Activated CD8-positive, alpha-beta memory T cell treated with anti-CD3 and anti-CD28 coated beads, Interleukin-2, amount 10 ng/mL, durations not matched to agents 7 days and 5 days (primary cell): ENCODE data around the gene ANKRD24. TPM values are rescaled to one million over a fixed set of nuclear protein-coding genes. Genes with fewer than 3 reads are reported as not detected.
A peak's percentile ranks its signal among the peaks of the same experiment; 100 is the strongest.

ENCODE experiments used
- ATAC-seq: fragments of 150-1000 bp; cut with Tn5 transposase; one replicate; pipeline ENCODE4 v1.10.0; 2021; ENCODE audit warnings: moderate library complexity
- CTCF ChIA-PET: fragments of 350-600 bp; sonication (Branson Sonifier 250); formaldehyde crosslinking; loops from one replicate; lab custom pipeline; 2021; ENCODE audit warnings: antibody characterized with exemption; lab: Charles Lee
- DNase-seq: peaks from one replicate; pipeline ENCODE4 v3.0.0-alpha.2; 2020
- H3K27ac Mint-ChIP-seq: one replicate; pipeline ENCODE4 v1.8.0; 2021; ENCODE audit warnings: mild to moderate bottlenecking, mixed read lengths
- H3K27me3 Mint-ChIP-seq: one replicate; pipeline ENCODE4 v1.8.0; 2021; ENCODE audit warnings: mixed read lengths
- H3K36me3 Mint-ChIP-seq: one replicate; pipeline ENCODE4 v1.8.0; 2021; ENCODE audit warnings: mild to moderate bottlenecking, mixed read lengths
- H3K4me1 Mint-ChIP-seq: one replicate; pipeline ENCODE4 v1.8.0; 2021; ENCODE audit warnings: mixed read lengths
- H3K4me3 Mint-ChIP-seq: one replicate; pipeline ENCODE4 v1.8.0; 2021; ENCODE audit warnings: mild to moderate bottlenecking, moderate library complexity, mixed read lengths
- H3K9me3 Mint-ChIP-seq: one replicate; pipeline ENCODE4 v1.8.0; 2022; ENCODE audit warnings: low read depth, mixed read lengths
- total RNA-seq, 2 experiments: library from RNA; stranded (reverse); gene quantifications; one replicate each; pipeline ENCODE4 v1.2.3, GENCODE V29; 2021

The ANKRD24 gene
- total RNA-seq, 2 experiments from 2014 or later = 0.82 to 1.4 TPM

GRCh38 chr19:4196587-4197148 lies 14.2 kb downstream of the ANKRD24 start:
- CTCF ChIA-PET = interaction anchor here (1.2 kb wide), 1 partner anchor 57 kb away, joined by 3 read pairs; no protein-coding TSS in a partner anchor

GRCh38 chr19:4197228-4197624 lies 14.7 kb downstream of the ANKRD24 start:
- H3K9me3 Mint-ChIP-seq = peaks cover 7% of the 10 kb centered on the region
- CTCF ChIA-PET = interaction anchor here (1.2 kb wide), 1 partner anchor 57 kb away, joined by 3 read pairs; no protein-coding TSS in a partner anchor

More at GRCh38 chr19:4196587-4197148, 14.2 kb downstream of the ANKRD24 start:
- Mint-ChIP-seq H3K4me3 (no peak overlapping the region), H3K9me3 (peaks cover 7% of the 10 kb centered on the region), H3K36me3 (peaks cover 9% of the 10 kb centered on the region), H3K4me1 (peaks cover 8% of the 10 kb centered on the region), H3K27ac (no peak overlapping the region), H3K27me3 (peaks cover 33% of the 10 kb centered on the region)
- no peak for DNase-seq
- ATAC-seq = no peak

GRCh38 chr19:4197625-4198466 lies 15.4 kb downstream of the ANKRD24 start:
- H3K36me3 Mint-ChIP-seq = peaks cover 9% of the 10 kb centered on the region
- H3K27me3 Mint-ChIP-seq = peaks cover 33% of the 10 kb centered on the region
- CTCF ChIA-PET = interaction anchor here (1.1 kb wide), 1 partner anchor 9 kb away, joined by 4 read pairs; no protein-coding TSS in a partner anchor
- peak overlapping the region; percentile 27 for H3K27ac Mint-ChIP-seq
- peaks cover 7% of the 10 kb centered on the region for H3K9me3 Mint-ChIP-seq
- H3K4me1 Mint-ChIP-seq = peaks cover 8% of the 10 kb centered on the region
- H3K4me3 Mint-ChIP-seq = no peak overlapping the region
- DNase-seq (no peak), ATAC-seq (no peak)

More at GRCh38 chr19:4197228-4197624, 14.7 kb downstream of the ANKRD24 start:
- peaks cover 9% of the 10 kb centered on the region for H3K36me3 Mint-ChIP-seq
- H3K27me3 Mint-ChIP-seq = peaks cover 33% of the 10 kb centered on the region
- no peak for DNase-seq
- H3K4me3 Mint-ChIP-seq = no peak overlapping the region
- peak overlapping the region; percentile 27 for H3K27ac Mint-ChIP-seq
- H3K4me1 Mint-ChIP-seq = peaks cover 8% of the 10 kb centered on the region
- ATAC-seq = no peak

GRCh38 chr19:4198467-4199126 lies 16.1 kb downstream of the ANKRD24 start:
- no peak overlapping the region for H3K4me3 Mint-ChIP-seq
- ATAC-seq (no peak), DNase-seq (no peak)
- peaks cover 8% of the 10 kb centered on the region for H3K4me1 Mint-ChIP-seq
- H3K9me3 Mint-ChIP-seq = peaks cover 7% of the 10 kb centered on the region
- peaks cover 9% of the 10 kb centered on the region for H3K36me3 Mint-ChIP-seq
- CTCF ChIA-PET = interaction anchor here (1.1 kb wide), 1 partner anchor 8 kb away, joined by 4 read pairs; no protein-coding TSS in a partner anchor
- H3K27me3 Mint-ChIP-seq = peaks cover 33% of the 10 kb centered on the region
- H3K27ac Mint-ChIP-seq = no peak overlapping the region

- peaks cover 7% of the 10 kb centered on the region for H3K9me3 Mint-ChIP-seq
- ATAC-seq = no peak
- peaks cover 28% of the 10 kb centered on the region for H3K27me3 Mint-ChIP-seq
- no peak overlapping the region for H3K4me3 Mint-ChIP-seq
- H3K4me1 Mint-ChIP-seq = peaks cover 11% of the 10 kb centered on the region
- H3K27ac Mint-ChIP-seq = no peak overlapping the region
- peaks cover 9% of the 10 kb centered on the region for H3K36me3 Mint-ChIP-seq
- no peak for DNase-seq
- CTCF ChIA-PET = interaction anchor here (2.9 to 4.0 kb wide), 2 partner anchors 59 to 212 kb away, joined by 9 to 28 read pairs; no protein-coding TSS in a partner anchor
Measured at GRCh38 chr19:4199699-4200293, 17.3 kb downstream of the ANKRD24 start.

- Mint-ChIP-seq H3K27me3 (peaks cover 25% of the 10 kb centered on the region), H3K36me3 (peaks cover 9% of the 10 kb centered on the region), H3K9me3 (peaks cover 7% of the 10 kb centered on the region), H3K4me1 (peaks cover 11% of the 10 kb centered on the region), H3K27ac (no peak overlapping the region), H3K4me3 (no peak overlapping the region)
- CTCF ChIA-PET = interaction anchor here (0.8 to 4.0 kb wide), 8 partner anchors 13 to 380 kb away, joined by 3 to 28 read pairs (median 4); partner anchors contain the start of genes CREB3L3 and EEF2
- DNase-seq = no peak
- ATAC-seq = no peak
Measured at GRCh38 chr19:4200940-4201542, 18.6 kb downstream of the ANKRD24 start.

DNA sequence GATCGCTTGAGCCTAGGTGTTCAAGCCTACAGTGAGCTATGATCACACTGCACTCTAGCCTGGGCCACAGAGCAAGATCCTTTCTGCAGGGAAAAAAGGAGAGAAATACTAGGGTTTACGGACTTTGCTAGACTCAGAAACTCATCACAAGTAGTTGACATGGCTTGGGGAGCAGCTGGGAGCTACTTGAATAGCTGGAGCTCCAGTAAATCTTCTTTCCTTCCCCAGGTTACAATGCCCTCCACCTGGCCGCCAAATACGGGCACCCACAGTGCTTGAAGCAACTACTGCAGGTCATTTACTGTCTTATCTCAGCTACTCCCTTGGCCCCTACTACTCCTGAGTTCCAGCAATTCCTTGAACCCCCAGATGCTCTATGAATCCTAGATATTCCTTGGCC lies 19.3 kb downstream of the ANKRD24 start:
- no peak overlapping the region for H3K4me3 Mint-ChIP-seq

GRCh38 chr19:4206818-4207484 lies 24.5 kb downstream of the ANKRD24 start:
- CTCF ChIA-PET = interaction anchor here (0.6 to 2.4 kb wide), 10 partner anchors 8 to 228 kb away, joined by 3 to 11 read pairs (median 4); partner anchors contain the start of gene CHAF1A
- peaks cover 3% of the 10 kb centered on the region for H3K4me1 Mint-ChIP-seq
- ATAC-seq = no peak
- no peaks in the 10 kb centered on the region for H3K36me3 Mint-ChIP-seq
- H3K27ac Mint-ChIP-seq = no peak overlapping the region
- no peak overlapping the region for H3K4me3 Mint-ChIP-seq
- no peak for DNase-seq
- H3K27me3 Mint-ChIP-seq = no peaks in the 10 kb centered on the region
- no peaks in the 10 kb centered on the region for H3K9me3 Mint-ChIP-seq

More for the DNA sequence above, 19.3 kb downstream of the ANKRD24 start:
- CTCF ChIA-PET = interaction anchor here (1.2 to 4.0 kb wide), 6 partner anchors 14 to 217 kb away, joined by 3 to 28 read pairs (median 6); partner anchors contain the start of gene EEF2
- peaks cover 7% of the 10 kb centered on the region for H3K9me3 Mint-ChIP-seq
- H3K27ac Mint-ChIP-seq = no peak overlapping the region
- ATAC-seq (no peak), DNase-seq (no peak)
- H3K27me3 Mint-ChIP-seq = peaks cover 23% of the 10 kb centered on the region
- H3K4me1 Mint-ChIP-seq = peaks cover 11% of the 10 kb centered on the region
- H3K36me3 Mint-ChIP-seq = peaks cover 9% of the 10 kb centered on the region

DNA sequence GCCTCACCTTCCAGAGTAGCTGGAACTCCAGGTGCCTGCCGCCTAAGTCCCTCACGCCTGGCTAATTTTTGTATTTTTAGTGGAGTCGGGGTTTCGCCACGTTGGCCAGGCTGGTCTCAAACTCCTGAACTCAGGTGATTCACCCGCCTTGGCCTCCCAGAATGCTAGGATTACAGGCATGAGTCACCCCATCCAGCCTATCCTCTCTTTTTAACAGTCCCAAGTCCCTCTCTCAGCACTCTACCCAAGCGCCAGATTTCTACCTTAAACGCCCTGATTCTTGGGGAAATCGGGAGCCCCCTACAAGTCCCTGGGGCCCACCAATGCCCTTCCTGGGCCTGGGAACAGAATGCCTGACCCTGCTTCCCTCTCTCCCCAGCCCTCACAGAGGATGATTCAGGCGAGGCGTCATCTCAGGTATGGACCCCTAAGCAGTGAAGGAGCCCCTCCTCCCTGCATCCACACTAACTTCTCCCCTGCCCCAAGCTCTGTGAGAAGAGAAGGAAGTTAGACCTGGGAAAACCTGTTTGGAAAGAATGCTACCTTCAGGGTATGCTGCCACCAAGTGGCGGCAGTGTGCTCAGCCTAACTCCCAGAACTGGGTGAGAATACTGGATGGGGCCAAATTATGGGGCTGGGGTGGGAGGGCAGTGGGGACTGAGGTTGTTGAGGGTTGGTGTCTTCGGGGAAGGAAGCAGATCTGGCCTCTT lies 26.1 kb downstream of the ANKRD24 start:
- Mint-ChIP-seq H3K27me3 (peaks cover 4% of the 10 kb centered on the region), H3K4me1 (peaks cover 3% of the 10 kb centered on the region), H3K27ac (peak overlapping the region; percentile 46), H3K9me3 (no peaks in the 10 kb centered on the region), H3K36me3 (no peaks in the 10 kb centered on the region), H3K4me3 (no peak overlapping the region)
- CTCF ChIA-PET = interaction anchor here (0.5 to 2.4 kb wide), 12 partner anchors 9 to 275 kb away, joined by 3 to 11 read pairs (median 3); partner anchors contain the start of gene EEF2
- ATAC-seq (no peak), DNase-seq (no peak)

- no peaks in the 10 kb centered on the region for H3K36me3 Mint-ChIP-seq
- CTCF ChIA-PET = interaction anchor here (1.2 kb wide), 1 partner anchor 72 kb away, joined by 3 read pairs; no protein-coding TSS in a partner anchor
- H3K27ac Mint-ChIP-seq = no peak overlapping the region
Measured at GRCh38 chr19:4210166-4210731, 27.8 kb downstream of the ANKRD24 start.

GRCh38 chr19:4213116-4213515 lies 30.6 kb downstream of the ANKRD24 start:
- Mint-ChIP-seq H3K27me3 (peaks cover 4% of the 10 kb centered on the region), H3K9me3 (no peaks in the 10 kb centered on the region), H3K27ac (no peak overlapping the region), H3K4me3 (no peak overlapping the region), H3K36me3 (peaks cover 1% of the 10 kb centered on the region), H3K4me1 (peaks cover 10% of the 10 kb centered on the region)
- ATAC-seq (no peak), DNase-seq (no peak)
- CTCF ChIA-PET = interaction anchor here (0.6 kb wide), 1 partner anchor 1140 kb away, joined by 3 read pairs; no protein-coding TSS in a partner anchor

More at GRCh38 chr19:4210166-4210731, 27.8 kb downstream of the ANKRD24 start:
- Mint-ChIP-seq H3K4me1 (peaks cover 10% of the 10 kb centered on the region), H3K9me3 (no peaks in the 10 kb centered on the region), H3K4me3 (no peak overlapping the region), H3K27me3 (peaks cover 4% of the 10 kb centered on the region)
- ATAC-seq (no peak), DNase-seq (no peak)
